Stomach (tissue), 9 donors: Measurements from ENCODE around the gene CLIP2. TPM values are rescaled to one million over a fixed set of nuclear protein-coding genes. Genes with fewer than 3 reads are reported as not detected.
"Not testable (repeated sequence)": the region's sequence is repeated elsewhere in the genome, so short reads cannot be mapped to it uniquely, and the experiment has no call there.

Source experiments
- DNase-seq, 2 donors: peaks; one replicate each; pipeline versions ENCODE4 v3.0.0 to v3.0.0-alpha.2; 2013 to 2019
- H3K27ac ChIP-seq, 5 donors: fragments of 200-600 bp in 4 of 5; sonication (generic) in 4 of 5; one replicate each; pipeline ENCODE4 v1.5.1; 2013 to 2019; ENCODE audit warnings: mild to moderate bottlenecking in 1 of 5, moderate library complexity in 1 of 5
- H3K27me3 ChIP-seq, 3 donors: fragments of 200-600 bp; sonication (generic); one replicate each; pipeline ENCODE4 v1.5.1; 2017 to 2019; ENCODE audit warnings: mixed run types in 1 of 3
- H3K36me3 ChIP-seq, 4 donors: fragments of 200-600 bp; sonication (generic); 1 replicate in 3 of 4; 2 replicates in 1 of 4; pipeline ENCODE4 v1.5.1; 2016 to 2019
- H3K4me1 ChIP-seq, 4 donors: fragments of 200-600 bp; sonication (generic); one replicate each; pipeline ENCODE4 v1.5.1; 2016 to 2019
- H3K4me3 ChIP-seq, 4 donors: fragments of 200-600 bp; sonication (generic) in 3 of 4; one replicate each; pipeline ENCODE4 v1.5.1; 2016 to 2019; ENCODE audit warnings: mild to moderate bottlenecking in 1 of 4
- H3K9me3 ChIP-seq, 4 donors: fragments of 200-600 bp; sonication (generic); one replicate each; pipeline ENCODE4 v1.5.1; 2016 to 2019
- EP300 ChIP-seq: sonication (generic); formaldehyde crosslinking; IDR thresholded peaks from one replicate; pipeline ENCODE4 v1.6.1; 2017; ENCODE audit warnings: antibody characterized with exemption
- POLR2A ChIP-seq, 4 donors: fragments of 450-650 bp; IDR thresholded peaks; one replicate each; pipeline ENCODE4 v1.6.1; 2016; ENCODE audit warnings: antibody characterized with exemption in 4 of 4, control low read depth in 2 of 4, mild to moderate bottlenecking in 1 of 4, moderate library complexity in 1 of 4
- POLR2AphosphoS5 ChIP-seq, 3 donors: sonication (generic); formaldehyde crosslinking; IDR thresholded peaks; one replicate each; pipeline ENCODE4 v1.6.1; 2016; ENCODE audit warnings: antibody characterized with exemption in 3 of 3
- WGBS, 5 donors: extraction: QIAGEN DNeasy Blood & Tissue Kit in 3 of 5; methylation state at CpG; one replicate each; pipeline versions ENCODE4 v1.1.5 to v1.1.7; 2013 to 2018; 5-methylcytosine and 5-hydroxymethylcytosine counted together
- intact Hi-C: fragments of 100-400 bp; cut with DNase I; formaldehyde crosslinking; loops from one replicate; pipeline ENCODE4 v1.15.1; 2023; ENCODE audit warnings: low total_unique reads
- polyA plus RNA-seq, 3 donors: library from polyadenylated mRNA; stranded (reverse); fragments of 200-250 nt; gene quantifications; one replicate each; pipeline ENCODE4 v1.2.3, GENCODE V29; 2013
- total RNA-seq, 5 donors: library from RNA; depleted of rRNA; stranded (reverse); fragments of >200 nt; gene quantifications; one replicate each; pipeline versions ENCODE4 v1.1.0 to v1.2.3, GENCODE V29; 2014 to 2016
- TF ChIP-seq, protein P1 (sequence below), 7 experiments: fragments of 450-650 bp in 4 of 7; fragments of 200-600 bp in 3 of 7; sonication (generic) in 3 of 7; IDR thresholded peaks; one replicate each; pipeline ENCODE4 v1.5.1; 2016 to 2019; ENCODE audit warnings: antibody characterized with exemption in 7 of 7, control low read depth in 2 of 7, mild to moderate bottlenecking in 1 of 7
- donor health status: healthy with polysubstance abuse.
- donor health status: Bipolar disorder and iron deficiency.
- donor health status: healthy.

The CLIP2 gene
- total and polyA plus RNA-seq, 8 donors = 4.5 to 485 (median 23.9) TPM

DNA sequence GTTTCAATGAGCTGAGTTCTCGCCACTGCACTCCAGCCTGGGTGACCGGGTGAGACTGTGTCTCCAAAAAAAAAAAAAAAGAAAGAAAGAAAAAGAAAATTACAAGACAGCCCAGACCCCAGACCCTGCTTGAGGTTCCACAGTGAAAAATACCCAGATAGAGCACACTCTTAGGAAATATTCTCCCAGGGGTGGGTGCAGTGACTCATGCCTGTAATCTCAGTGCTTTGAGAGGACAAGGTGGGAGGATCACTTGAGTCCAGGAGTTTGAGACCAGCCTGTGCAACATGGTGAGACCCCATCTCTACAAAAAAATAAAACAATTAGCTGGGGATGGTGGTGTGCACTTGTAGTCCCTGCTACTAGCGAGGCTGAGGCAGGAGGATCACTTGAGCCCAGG, 123.4 kb downstream of the CLIP2 start:
- Histone ChIP-seq H3K27ac (no peak overlapping the region), H3K36me3 (no peaks in the 10 kb centered on the region), H3K27me3 (no peaks in the 10 kb centered on the region), H3K4me3 (no peak overlapping the region), H3K4me1 (peaks cover 0 to 6% (median 3%) of the 10 kb centered on the region in 4 donors), H3K9me3 (no peaks in the 10 kb centered on the region)
- intact Hi-C loops = no loop called here
- no peak for DNase-seq
- 83 to 89% (median 86%) methylated on average over 3 of the region's 3 CpGs for WGBS, 5 donors
- TF ChIP-seq EP300 (no peak), POLR2AphosphoS5 (IDR thresholded peaks at IDR 0.05) (no peak), POLR2A (IDR thresholded peaks at IDR 0.05) (no peak)
- TF ChIP-seq, protein P1, sequence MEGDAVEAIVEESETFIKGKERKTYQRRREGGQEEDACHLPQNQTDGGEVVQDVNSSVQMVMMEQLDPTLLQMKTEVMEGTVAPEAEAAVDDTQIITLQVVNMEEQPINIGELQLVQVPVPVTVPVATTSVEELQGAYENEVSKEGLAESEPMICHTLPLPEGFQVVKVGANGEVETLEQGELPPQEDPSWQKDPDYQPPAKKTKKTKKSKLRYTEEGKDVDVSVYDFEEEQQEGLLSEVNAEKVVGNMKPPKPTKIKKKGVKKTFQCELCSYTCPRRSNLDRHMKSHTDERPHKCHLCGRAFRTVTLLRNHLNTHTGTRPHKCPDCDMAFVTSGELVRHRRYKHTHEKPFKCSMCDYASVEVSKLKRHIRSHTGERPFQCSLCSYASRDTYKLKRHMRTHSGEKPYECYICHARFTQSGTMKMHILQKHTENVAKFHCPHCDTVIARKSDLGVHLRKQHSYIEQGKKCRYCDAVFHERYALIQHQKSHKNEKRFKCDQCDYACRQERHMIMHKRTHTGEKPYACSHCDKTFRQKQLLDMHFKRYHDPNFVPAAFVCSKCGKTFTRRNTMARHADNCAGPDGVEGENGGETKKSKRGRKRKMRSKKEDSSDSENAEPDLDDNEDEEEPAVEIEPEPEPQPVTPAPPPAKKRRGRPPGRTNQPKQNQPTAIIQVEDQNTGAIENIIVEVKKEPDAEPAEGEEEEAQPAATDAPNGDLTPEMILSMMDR (IDR thresholded peaks at IDR 0.05) = no peak

DNA sequence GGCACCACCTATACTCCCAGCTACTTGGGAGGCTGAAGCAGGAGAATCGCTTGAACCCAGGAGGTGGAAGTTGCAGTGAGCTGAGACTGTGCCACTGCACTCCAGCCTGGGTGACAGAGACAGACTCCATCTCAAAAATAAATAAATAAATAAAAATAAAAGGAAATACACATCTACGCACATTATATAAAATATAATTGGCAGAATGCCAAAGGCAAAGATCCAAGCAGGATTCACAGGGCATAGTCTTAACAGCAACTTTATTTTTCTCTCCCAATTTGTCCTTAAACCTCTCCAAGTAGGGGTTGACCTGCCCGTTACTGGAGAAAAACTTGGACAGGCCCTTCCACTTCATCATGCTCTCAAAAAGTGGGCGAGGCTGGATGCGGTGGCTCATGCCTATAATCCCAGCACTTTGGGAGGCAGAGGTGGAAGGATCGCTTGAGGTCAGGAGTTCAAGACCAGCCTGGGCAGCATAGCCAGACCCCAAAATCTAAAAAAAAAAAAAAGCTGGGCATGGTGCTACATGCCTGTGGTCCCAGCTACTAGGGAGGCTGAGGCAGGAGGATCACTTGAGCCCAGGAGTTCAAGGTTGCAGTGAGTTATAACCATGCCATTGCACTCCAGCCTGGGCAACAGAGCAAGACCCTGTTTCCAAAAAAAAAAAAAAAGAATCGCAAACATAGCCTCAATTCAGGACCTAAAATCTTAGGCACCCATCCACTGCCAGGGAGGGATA, 125.6 kb downstream of the CLIP2 start:
- intact Hi-C loops = loop anchor here (5.0 kb wide), 1 partner anchor 153 kb away; no protein-coding TSS in a partner anchor
- not testable (repeated sequence) for H3K27ac ChIP-seq, DNase-seq, H3K4me1 ChIP-seq, H3K27me3 ChIP-seq, H3K4me3 ChIP-seq, H3K36me3 ChIP-seq, H3K9me3 ChIP-seq
- 71 to 75% methylated on average over 4 to 7 of the region's 7 CpGs; no CpG with 5 or more reads in 3 of the 5 donors for WGBS, 5 donors

DNA sequence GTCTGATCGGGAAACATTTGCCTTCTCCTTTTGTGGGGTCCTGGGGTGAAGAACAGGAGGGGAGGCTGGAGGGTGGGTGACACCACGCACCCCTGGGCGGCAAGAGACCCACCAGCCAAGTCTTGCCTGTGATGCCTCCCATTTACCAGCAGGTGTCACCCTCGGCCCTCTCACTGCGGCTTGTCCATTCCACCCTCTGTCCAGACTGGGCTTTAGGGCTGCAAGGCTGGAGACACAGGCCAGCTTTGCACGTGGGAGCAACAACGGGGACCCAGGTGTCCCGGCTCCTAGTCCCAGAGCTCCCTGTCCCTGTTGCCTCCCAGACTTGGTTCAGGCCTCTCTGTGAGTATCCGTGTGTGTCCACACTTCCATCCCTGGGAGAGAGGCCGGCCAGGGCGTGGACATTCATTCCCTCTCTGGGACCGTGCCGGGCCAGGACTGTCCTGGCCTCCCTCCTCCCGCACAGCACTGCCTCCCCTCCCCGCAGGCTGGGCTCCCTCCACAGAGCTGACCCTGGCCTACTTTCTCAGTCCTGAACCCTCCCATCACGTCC, 128.3 kb downstream of the CLIP2 start:
- intact Hi-C loops = loop anchor here (5.0 kb wide), 1 partner anchor 150 kb away; no protein-coding TSS in a partner anchor
- H3K9me3 ChIP-seq = no peaks in the 10 kb centered on the region

DNA sequence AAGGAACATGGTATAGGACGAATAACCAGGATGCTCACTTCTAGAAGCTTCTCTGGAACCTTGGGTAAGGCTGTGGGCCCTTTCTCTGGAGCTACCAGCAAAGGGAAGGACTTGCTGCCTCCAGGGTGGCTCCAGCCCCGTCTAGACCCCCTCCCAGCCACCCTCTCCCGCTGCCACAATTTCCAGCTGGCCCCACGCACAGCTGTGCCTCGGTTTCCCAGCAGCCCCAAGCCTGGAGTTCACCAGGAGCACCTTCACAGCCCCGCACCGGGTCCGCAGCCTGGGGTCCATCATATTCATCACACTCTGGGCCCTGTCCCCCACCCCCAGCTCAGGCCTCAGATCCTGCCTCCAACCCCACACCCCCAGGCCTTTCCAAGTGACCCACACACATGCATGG, 128.9 kb downstream of the CLIP2 start:
- DNase-seq = no peak
- no peak for TF ChIP-seq POLR2AphosphoS5 (IDR thresholded peaks at IDR 0.05)
- TF ChIP-seq, protein P1 (IDR thresholded peaks at IDR 0.05) = no peak

More for the DNA sequence above, 128.3 kb downstream of the CLIP2 start:
- peak in 1 of 3 donors; percentile 11 for TF ChIP-seq POLR2AphosphoS5 (IDR thresholded peaks at IDR 0.05)
- no peak for TF ChIP-seq EP300
- TF ChIP-seq, protein P1 (IDR thresholded peaks at IDR 0.05) = peak in 5 of 7 experiments; percentile 93 to 96 (median 94)
- Histone ChIP-seq H3K4me3 (no peak overlapping the region), H3K4me1 (peaks cover 0 to 8% (median 4%) of the 10 kb centered on the region in 4 donors), H3K27me3 (no peaks in the 10 kb centered on the region), H3K27ac (no peak overlapping the region), H3K36me3 (no peaks in the 10 kb centered on the region)
- peak; percentile 69 to 86 for DNase-seq
- 19 to 27% (median 22%) methylated on average over 14 to 16 of the region's 16 CpGs for WGBS, 5 donors

More for the DNA sequence above, 128.9 kb downstream of the CLIP2 start:
- H3K27ac ChIP-seq = no peak overlapping the region
- intact Hi-C loops = loop anchor here (5.0 kb wide), 1 partner anchor 149 kb away; no protein-coding TSS in a partner anchor
- no peaks in the 10 kb centered on the region for H3K36me3 ChIP-seq
- WGBS, 5 donors = 72 to 89% (median 82%) methylated on average over 8 of the region's 8 CpGs
- no peaks in the 10 kb centered on the region for H3K27me3 ChIP-seq
- peaks cover 0 to 8% (median 4%) of the 10 kb centered on the region in 4 donors for H3K4me1 ChIP-seq
- no peaks in the 10 kb centered on the region for H3K9me3 ChIP-seq
- no peak overlapping the region for H3K4me3 ChIP-seq
